Measurements from ENCODE around the gene RXRB. TPM values are rescaled to one million over a fixed set of nuclear protein-coding genes. Genes with fewer than 3 reads are reported as not detected.

Gene RXRB
- polyA plus RNA-seq, 3 donors, result 4.5 to 74.5 (median 5.1) TPM

- Histone ChIP-seq H4K20me1 (ENCODE audit: insufficient read depth, low read length) (no peaks in the 10 kb centered on the region), H3K4me1 (ENCODE audit: control insufficient read depth in 1 of 2, insufficient read depth in 2 of 2, low read length in 2 of 2) (peaks cover 24 to 29% of the 10 kb centered on the region in 2 donors), H3K27me3 (ENCODE audit: control insufficient read depth in 2 of 2, insufficient read depth in 2 of 2, low read length in 2 of 2) (peaks cover 0 to 2% of the 10 kb centered on the region in 2 donors), H3K9ac (ENCODE audit: insufficient read depth, low read length, poor library complexity, severe bottlenecking) (peak overlapping the region; percentile 63), H3K79me2 (ENCODE audit: insufficient read depth, low read length) (peaks cover 4% of the 10 kb centered on the region), H3K9me3 (replicated peaks in 1 of 2; ENCODE audit: control insufficient read depth in 1 of 2, insufficient read depth in 1 of 2, low read length in 2 of 2) (no peaks in the 10 kb centered on the region), H3K4me3 (replicated peaks in 1 of 3; ENCODE audit: low read depth in 2 of 3, low read length in 3 of 3) (peak overlapping the region; percentile 28 to 77 (median 31)), H3K27ac (ENCODE audit: low read depth in 1 of 2, low read length in 2 of 2) (peak overlapping the region; percentile 90 to 93), H3K4me2 (replicated peaks; ENCODE audit: extremely low read depth, low read length, poor library complexity, severe bottlenecking) (peak overlapping the region; percentile 84), H3K36me3 (replicated peaks in 1 of 2; ENCODE audit: control insufficient read depth in 1 of 2, insufficient read depth in 2 of 2, low read length in 2 of 2) (peaks cover 10 to 21% of the 10 kb centered on the region in 2 donors), H2AFZ (ENCODE audit: insufficient read depth, low read depth, low read length, poor library complexity, severe bottlenecking) (peak overlapping the region; percentile 89)
- intact Hi-C loops (cut with micrococcal nuclease), result loop anchor here (2.0 to 10.0 kb wide), 10 partner anchors 36 to 313 kb away; partner anchors contain the start of genes COL11A2 (in 1 of the 2), RXRB (in 1 of the 2) and SLC39A7 (in 1 of the 2)
- peak; percentile 98 for TF ChIP-seq CTCF (IDR thresholded peaks at IDR 0.05)
- no peaks in the 10 kb centered on the region for H3K9me3 Mint-ChIP-seq
- DNase-seq, result peak; percentile 79 to 85 (median 82)
- peaks cover 32% of the 10 kb centered on the region for H3K4me1 Mint-ChIP-seq
- H3K36me3 Mint-ChIP-seq, result peaks cover 19 to 21% of the 10 kb centered on the region in 2 donors
- WGBS (ENCODE audit: insufficient coverage), result under 1% methylated on average over 24 of the region's 28 CpGs
- H3K27ac Mint-ChIP-seq, result peak overlapping the region; percentile 91 to 97 (median 96)
- H3K27me3 Mint-ChIP-seq (ENCODE audit: low read depth in 3 of 3), result peaks cover 12 to 14% (median 13%) of the 10 kb centered on the region in 3 donors
- H3K4me3 Mint-ChIP-seq, result peak overlapping the region; percentile 81 to 92
Observed at GRCh38 chr6:33247977-33248642, 47.6 kb upstream of the RXRB start.

- Histone ChIP-seq H3K4me1 (ENCODE audit: control insufficient read depth in 1 of 2, insufficient read depth in 2 of 2, low read length in 2 of 2) (peaks cover 10 to 18% of the 10 kb centered on the region in 2 donors), H3K9me3 (replicated peaks in 1 of 2; ENCODE audit: control insufficient read depth in 1 of 2, insufficient read depth in 1 of 2, low read length in 2 of 2) (no peaks in the 10 kb centered on the region), H3K79me2 (ENCODE audit: insufficient read depth, low read length) (no peaks in the 10 kb centered on the region), H3K9ac (ENCODE audit: insufficient read depth, low read length, poor library complexity, severe bottlenecking) (no peak overlapping the region), H4K20me1 (ENCODE audit: insufficient read depth, low read length) (no peaks in the 10 kb centered on the region), H3K27ac (ENCODE audit: low read depth in 1 of 2, low read length in 2 of 2) (no peak overlapping the region), H3K4me3 (replicated peaks in 1 of 3; ENCODE audit: low read depth in 2 of 3, low read length in 3 of 3) (no peak overlapping the region), H3K36me3 (replicated peaks in 1 of 2; ENCODE audit: control insufficient read depth in 1 of 2, insufficient read depth in 2 of 2, low read length in 2 of 2) (no peaks in the 10 kb centered on the region), H3K4me2 (replicated peaks; ENCODE audit: extremely low read depth, low read length, poor library complexity, severe bottlenecking) (no peak overlapping the region), H2AFZ (ENCODE audit: insufficient read depth, low read depth, low read length, poor library complexity, severe bottlenecking) (no peak overlapping the region), H3K27me3 (ENCODE audit: control insufficient read depth in 2 of 2, insufficient read depth in 2 of 2, low read length in 2 of 2) (peaks cover 3 to 8% of the 10 kb centered on the region in 2 donors)
- intact Hi-C loops (cut with micrococcal nuclease), result loop anchor here (10.0 kb wide), 4 partner anchors 49 to 309 kb away; partner anchors contain the start of gene COL11A2 (in 1 of the 2)
- peak in 1 of 3 donors; percentile 29 for DNase-seq
- no CpG with 5 or more reads among the region's 1 CpG for WGBS (ENCODE audit: insufficient coverage)
- H3K9me3 Mint-ChIP-seq, result peaks cover 0 to 7% (median 0%) of the 10 kb centered on the region in 7 donors
- TF ChIP-seq CTCF (IDR thresholded peaks at IDR 0.05), result no peak
- H3K4me3 Mint-ChIP-seq, result no peak overlapping the region
- H3K27ac Mint-ChIP-seq, result no peak overlapping the region
- peaks cover 13% of the 10 kb centered on the region for H3K4me1 Mint-ChIP-seq
- H3K36me3 Mint-ChIP-seq, result no peaks in the 10 kb centered on the region
- peaks cover 19 to 28% (median 22%) of the 10 kb centered on the region in 3 donors for H3K27me3 Mint-ChIP-seq (ENCODE audit: low read depth in 3 of 3)
Observed at GRCh38 chr6:33243476-33243875, 43.0 kb upstream of the RXRB start.
